ENCODE results near the gene PLA2G7. TPM values are rescaled to one million over a fixed set of nuclear protein-coding genes. Genes with fewer than 3 reads are reported as not detected.
A peak's percentile ranks its signal among the peaks of the same experiment; 100 is the strongest.

PLA2G7 gene
- polyA plus RNA-seq (2.3 to 5.7 TPM (median 4.8 TPM) in 3 replicates), polyA minus RNA-seq (1.4 to 3.3 TPM (median 1.9 TPM) in 3 replicates)
- 0.92 TPM for polyA plus RNA-seq (2011; ENCODE audit: low read depth)
- polyA plus RNA-seq (2011; cell fraction: cytosol; rRNA removed) = 3.2 and 5.3 TPM in 2 replicates
- polyA plus RNA-seq (2011; cell fraction: nucleus; rRNA removed) = 2.4 and 3.6 TPM in 2 replicates
- polyA plus RNA-seq (2012; ENCODE audit: low replicate concordance) = 0.76 and 7.0 TPM in 2 replicates
- 3.1 TPM for polyA minus RNA-seq (2011; cell fraction: cytosol; rRNA and poly(A)+ RNA removed)
- polyA minus RNA-seq (2011; cell fraction: nucleus; rRNA and poly(A)+ RNA removed) = 1.2 and 3.1 TPM in 2 replicates

GRCh38 chr6:46734867-46735719 is at the start of gene PLA2G7:
Gene PLA2G7 (minus strand): TSS chr6:46735375. CDS start chr6:46722891, 12,484 bp downstream.
- Histone ChIP-seq H3K36me3 (ENCODE audit: control insufficient read depth in 2 of 2, extremely low read depth in 1 of 2, insufficient read depth in 2 of 2, low read length in 2 of 2) (no peaks in the 10 kb centered on the region), H3K27ac (ENCODE audit: control insufficient read depth, insufficient read depth, low read length) (peak within 1 kb of the TSS; percentile 10), H3K79me2 (ENCODE audit: control insufficient read depth, insufficient read depth, low read length) (no peaks in the 10 kb centered on the region), H3K4me1 (ENCODE audit: control insufficient read depth, extremely low read depth, insufficient read depth, low read length) (peaks cover 23% of the 10 kb centered on the region), H2AFZ (ENCODE audit: control insufficient read depth, low read length) (peak within 1 kb of the TSS; percentile 74), H3K9me3 (ENCODE audit: control insufficient read depth, low read depth, low read length) (no peaks in the 10 kb centered on the region), H3K9ac (ENCODE audit: control insufficient read depth, extremely low read depth, insufficient read depth, low read length) (peak within 1 kb of the TSS; percentile 69), H3K4me3 (ENCODE audit: control insufficient read depth in 2 of 3, extremely low read depth in 1 of 3, insufficient read depth in 2 of 3, low read depth in 1 of 3, low read length in 3 of 3) (peak within 1 kb of the TSS; percentile 54 to 80 (median 77)), H3K9me1 (ENCODE audit: control insufficient read depth, extremely low read depth, insufficient read depth, low read length) (no peaks in the 10 kb centered on the region), H3K4me2 (ENCODE audit: control insufficient read depth, extremely low read depth, insufficient read depth, low read depth, low read length) (peak within 1 kb of the TSS; percentile 94), H4K20me1 (ENCODE audit: control insufficient read depth, extremely low read depth, insufficient read depth, low read length) (no peaks in the 10 kb centered on the region), H3K27me3 (ENCODE audit: control insufficient read depth, extremely low read depth, insufficient read depth, low read length) (no peaks in the 10 kb centered on the region)
- DNase-seq (ENCODE audit: low read depth, low spot score) (no peak), FAIRE-seq (no peak)
- dilution Hi-C loops (cut with MboI; ENCODE audit: extremely low pct_ligation_motif_present, low sequenced_read_pairs) = no loop called here
- TF ChIP-seq CTCF (optimal IDR thresholded peaks at IDR 0.05 in 1 of 3, IDR thresholded peaks at IDR 0.05 in 1 of 3, conservative IDR thresholded peaks at IDR 0.05 in 1 of 3; ENCODE audit: extremely low read depth in 1 of 3, insufficient read depth in 2 of 3, low read length in 3 of 3) (no peak), EZH2 (IDR thresholded peaks at IDR 0.05; ENCODE audit: low read length) (no peak)

DNA sequence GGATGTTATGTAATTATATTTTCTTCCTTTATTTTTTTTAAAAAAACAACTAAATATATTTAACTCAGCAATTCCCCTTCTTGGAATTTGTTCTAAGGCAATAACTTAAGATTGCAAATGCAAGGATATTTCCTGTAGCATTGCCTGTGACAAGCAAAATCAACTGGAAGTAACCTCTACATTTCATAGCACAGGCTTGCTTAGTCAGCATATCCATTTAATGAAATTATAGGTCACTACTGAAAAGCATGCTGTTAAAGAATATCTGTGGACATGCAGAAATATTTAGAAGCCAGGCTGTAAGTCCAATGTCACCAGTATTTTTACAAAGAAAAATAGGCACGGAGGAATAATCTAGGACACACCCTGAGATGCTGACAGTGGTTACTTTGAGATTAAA is 49.4 kb upstream of the PLA2G7 start:
- Histone ChIP-seq H3K9ac (ENCODE audit: control insufficient read depth, extremely low read depth, insufficient read depth, low read length) (no peak overlapping the region), H3K4me3 (ENCODE audit: control insufficient read depth in 2 of 3, extremely low read depth in 1 of 3, insufficient read depth in 2 of 3, low read depth in 1 of 3, low read length in 3 of 3) (no peak overlapping the region), H4K20me1 (ENCODE audit: control insufficient read depth, extremely low read depth, insufficient read depth, low read length) (no peaks in the 10 kb centered on the region), H3K4me2 (ENCODE audit: control insufficient read depth, extremely low read depth, insufficient read depth, low read depth, low read length) (no peak overlapping the region), H2AFZ (ENCODE audit: control insufficient read depth, low read length) (no peak overlapping the region), H3K27ac (ENCODE audit: control insufficient read depth, insufficient read depth, low read length) (no peak overlapping the region), H3K79me2 (ENCODE audit: control insufficient read depth, insufficient read depth, low read length) (no peaks in the 10 kb centered on the region), H3K4me1 (ENCODE audit: control insufficient read depth, extremely low read depth, insufficient read depth, low read length) (no peaks in the 10 kb centered on the region), H3K9me1 (ENCODE audit: control insufficient read depth, extremely low read depth, insufficient read depth, low read length) (no peaks in the 10 kb centered on the region), H3K9me3 (ENCODE audit: control insufficient read depth, low read depth, low read length) (no peaks in the 10 kb centered on the region), H3K36me3 (ENCODE audit: control insufficient read depth in 2 of 2, extremely low read depth in 1 of 2, insufficient read depth in 2 of 2, low read length in 2 of 2) (no peaks in the 10 kb centered on the region), H3K27me3 (ENCODE audit: control insufficient read depth, extremely low read depth, insufficient read depth, low read length) (no peaks in the 10 kb centered on the region)
- DNase-seq (ENCODE audit: low read depth, low spot score) (no peak), FAIRE-seq (no peak)
- TF ChIP-seq CTCF (optimal IDR thresholded peaks at IDR 0.05 in 1 of 3, IDR thresholded peaks at IDR 0.05 in 1 of 3, conservative IDR thresholded peaks at IDR 0.05 in 1 of 3; ENCODE audit: extremely low read depth in 1 of 3, insufficient read depth in 2 of 3, low read length in 3 of 3) = no peak
- no peak for TF ChIP-seq EZH2 (IDR thresholded peaks at IDR 0.05; ENCODE audit: low read length)
- dilution Hi-C loops (cut with MboI; ENCODE audit: extremely low pct_ligation_motif_present, low sequenced_read_pairs) = no loop called here

All from keratinocyte (primary cell).